ENCODE results near the gene BACH1. TPM values are rescaled to one million over a fixed set of nuclear protein-coding genes. Genes with fewer than 3 reads are reported as not detected.

The BACH1 gene
- total and polyA plus RNA-seq, 2 donors (not counting 1 experiment from before 2014, with no cell fraction given): 10.1 to 221 TPM

DNA sequence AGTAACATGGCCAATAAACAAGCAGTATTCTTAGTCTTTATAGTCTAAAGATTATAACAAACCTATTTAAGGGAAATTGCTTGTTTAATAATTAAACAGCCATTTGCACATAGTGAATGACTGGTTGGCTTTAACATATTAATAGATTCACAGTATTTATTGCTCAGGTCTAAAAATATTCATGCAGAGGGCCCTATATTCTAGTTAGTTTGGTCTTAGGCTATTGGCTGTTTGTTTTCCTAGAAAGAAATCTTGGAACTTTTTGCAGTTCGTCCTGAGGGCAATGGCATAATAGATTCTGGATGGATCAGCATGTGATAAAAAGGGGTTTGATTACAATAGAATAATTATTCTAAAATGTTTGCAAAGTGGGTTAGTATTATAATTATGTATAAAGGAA, 34.7 kb downstream of the BACH1 start:
- H3K27ac ChIP-seq (ENCODE audit: low read length in 2 of 2): no peak overlapping the region
- POLR2A ChIA-PET: no interaction called here
- no CpG with 5 or more reads among the region's 1 CpG for WGBS (ENCODE audit: insufficient coverage)
- H3K36me3 ChIP-seq (replicated peaks in 1 of 2; ENCODE audit: control extremely low read depth in 1 of 2, control insufficient read depth in 1 of 2, extremely low read depth in 1 of 2, insufficient read depth in 2 of 2, low read length in 1 of 2): peaks cover 4 to 50% of the 10 kb centered on the region in 2 experiments
- no peak for ATAC-seq (ENCODE audit: low read depth)
- no peak overlapping the region for H2AFZ ChIP-seq (ENCODE audit: insufficient read depth, low read depth, low read length, poor library complexity, severe bottlenecking)
- H3K4me3 Mint-ChIP-seq: no peak overlapping the region
- H3K4me3 ChIP-seq (ENCODE audit: control extremely low read depth in 1 of 5, extremely low read depth in 1 of 5, insufficient read depth in 1 of 5, low read depth in 2 of 5, low read length in 4 of 5): no peak overlapping the region
- peaks cover 45% of the 10 kb centered on the region for H3K79me2 ChIP-seq (ENCODE audit: control insufficient read depth, insufficient read depth, low read length)
- no peaks in the 10 kb centered on the region for H3K9me3 Mint-ChIP-seq (ENCODE audit: insufficient read depth)
- no peak overlapping the region for H3K9ac ChIP-seq (ENCODE audit: low read length)
- no peaks in the 10 kb centered on the region for H3K9me3 ChIP-seq (ENCODE audit: control extremely low read depth in 1 of 3, control insufficient read depth in 2 of 3, insufficient read depth in 1 of 3, low read length in 2 of 3)
- H3K4me1 Mint-ChIP-seq: peaks cover 7% of the 10 kb centered on the region
- TF ChIP-seq, protein P1, sequence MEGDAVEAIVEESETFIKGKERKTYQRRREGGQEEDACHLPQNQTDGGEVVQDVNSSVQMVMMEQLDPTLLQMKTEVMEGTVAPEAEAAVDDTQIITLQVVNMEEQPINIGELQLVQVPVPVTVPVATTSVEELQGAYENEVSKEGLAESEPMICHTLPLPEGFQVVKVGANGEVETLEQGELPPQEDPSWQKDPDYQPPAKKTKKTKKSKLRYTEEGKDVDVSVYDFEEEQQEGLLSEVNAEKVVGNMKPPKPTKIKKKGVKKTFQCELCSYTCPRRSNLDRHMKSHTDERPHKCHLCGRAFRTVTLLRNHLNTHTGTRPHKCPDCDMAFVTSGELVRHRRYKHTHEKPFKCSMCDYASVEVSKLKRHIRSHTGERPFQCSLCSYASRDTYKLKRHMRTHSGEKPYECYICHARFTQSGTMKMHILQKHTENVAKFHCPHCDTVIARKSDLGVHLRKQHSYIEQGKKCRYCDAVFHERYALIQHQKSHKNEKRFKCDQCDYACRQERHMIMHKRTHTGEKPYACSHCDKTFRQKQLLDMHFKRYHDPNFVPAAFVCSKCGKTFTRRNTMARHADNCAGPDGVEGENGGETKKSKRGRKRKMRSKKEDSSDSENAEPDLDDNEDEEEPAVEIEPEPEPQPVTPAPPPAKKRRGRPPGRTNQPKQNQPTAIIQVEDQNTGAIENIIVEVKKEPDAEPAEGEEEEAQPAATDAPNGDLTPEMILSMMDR (IDR thresholded peaks at IDR 0.05): no peak
- no peak for TF ChIP-seq EZH2 (IDR thresholded peaks at IDR 0.05; ENCODE audit: borderline replicate concordance, insufficient read depth, low read depth, low read length, poor library complexity, severe bottlenecking)
- peaks cover 27% of the 10 kb centered on the region for H4K20me1 ChIP-seq (ENCODE audit: control insufficient read depth, insufficient read depth, low read length, poor library complexity, severe bottlenecking)
- H3K4me2 ChIP-seq (replicated peaks; ENCODE audit: low read depth, low read length, poor library complexity, severe bottlenecking): no peak overlapping the region
- H3K27me3 Mint-ChIP-seq: no peaks in the 10 kb centered on the region
- H3K4me1 ChIP-seq (ENCODE audit: control insufficient read depth in 2 of 2, insufficient read depth in 2 of 2, low read length in 2 of 2): no peaks in the 10 kb centered on the region
- H3K27ac Mint-ChIP-seq: no peak overlapping the region
- CTCF ChIA-PET: no interaction called here
- intact Hi-C loops (cut with micrococcal nuclease): loop anchor here (5.0 kb wide), 1 partner anchor 34 kb away; no protein-coding TSS in a partner anchor
- no peaks in the 10 kb centered on the region for H3K27me3 ChIP-seq (replicated peaks in 1 of 4; ENCODE audit: control extremely low read depth in 1 of 4, control insufficient read depth in 3 of 4, insufficient read depth in 4 of 4, low read length in 3 of 4)
- DNase-seq: no peak

DNA sequence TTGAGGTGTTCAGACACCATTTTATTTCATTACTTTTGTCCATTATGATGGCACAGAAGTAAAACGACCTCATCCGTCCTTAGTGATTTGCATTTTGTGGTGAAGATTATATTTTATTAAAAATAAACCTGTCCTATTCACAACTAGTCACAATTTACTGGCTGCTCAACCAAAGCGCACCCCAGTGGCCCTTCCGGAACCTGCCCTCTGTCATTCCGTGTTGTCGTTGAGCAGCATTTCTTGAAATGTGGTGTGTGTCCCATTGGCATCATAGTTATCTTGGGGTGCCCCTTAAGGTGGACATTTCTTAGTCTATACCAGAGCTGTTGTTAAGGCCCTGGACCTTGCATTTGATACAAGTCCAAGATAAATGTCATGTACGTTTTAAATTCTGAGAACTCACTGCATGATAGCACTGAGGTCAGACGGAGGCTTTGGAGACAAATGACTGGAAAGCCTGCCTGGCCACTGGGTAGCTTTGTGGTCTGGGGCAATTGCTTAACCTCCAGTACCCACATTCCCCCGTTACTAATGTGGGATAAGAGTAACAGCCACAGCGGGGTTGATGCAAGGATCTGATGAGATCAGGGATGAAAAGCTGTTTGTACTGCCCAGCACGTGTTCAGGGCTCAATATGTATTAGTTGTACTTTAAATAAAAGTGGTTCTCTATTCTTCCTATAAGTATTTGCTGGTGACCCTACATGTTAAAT, 36.2 kb downstream of the BACH1 start:
- no peak overlapping the region for H3K4me3 Mint-ChIP-seq
- no peak overlapping the region for H3K27ac ChIP-seq (ENCODE audit: low read length in 2 of 2)
- no peak overlapping the region for H2AFZ ChIP-seq (ENCODE audit: insufficient read depth, low read depth, low read length, poor library complexity, severe bottlenecking)
- H3K4me2 ChIP-seq (replicated peaks; ENCODE audit: low read depth, low read length, poor library complexity, severe bottlenecking): no peak overlapping the region
- H3K79me2 ChIP-seq (ENCODE audit: control insufficient read depth, insufficient read depth, low read length): peaks cover 49% of the 10 kb centered on the region
- 100% methylated on average over 5 of the region's 11 CpGs for WGBS (ENCODE audit: insufficient coverage)
- H3K9ac ChIP-seq (ENCODE audit: low read length): no peak overlapping the region
- no peak overlapping the region for H3K4me3 ChIP-seq (ENCODE audit: control extremely low read depth in 1 of 5, extremely low read depth in 1 of 5, insufficient read depth in 1 of 5, low read depth in 2 of 5, low read length in 4 of 5)
- ATAC-seq (ENCODE audit: low read depth): no peak
- TF ChIP-seq, protein P1 (IDR thresholded peaks at IDR 0.05): no peak
- TF ChIP-seq EZH2 (IDR thresholded peaks at IDR 0.05; ENCODE audit: borderline replicate concordance, insufficient read depth, low read depth, low read length, poor library complexity, severe bottlenecking): no peak
- H4K20me1 ChIP-seq (ENCODE audit: control insufficient read depth, insufficient read depth, low read length, poor library complexity, severe bottlenecking): peaks cover 33% of the 10 kb centered on the region
- no peaks in the 10 kb centered on the region for H3K27me3 Mint-ChIP-seq
- intact Hi-C loops (cut with micrococcal nuclease): loop anchor here (5.0 kb wide), 1 partner anchor 32 kb away; no protein-coding TSS in a partner anchor
- no peaks in the 10 kb centered on the region for H3K4me1 ChIP-seq (ENCODE audit: control insufficient read depth in 2 of 2, insufficient read depth in 2 of 2, low read length in 2 of 2)
- H3K36me3 ChIP-seq (replicated peaks in 1 of 2; ENCODE audit: control extremely low read depth in 1 of 2, control insufficient read depth in 1 of 2, extremely low read depth in 1 of 2, insufficient read depth in 2 of 2, low read length in 1 of 2): peaks cover 4 to 44% of the 10 kb centered on the region in 2 experiments
- no peak overlapping the region for H3K27ac Mint-ChIP-seq
- H3K27me3 ChIP-seq (replicated peaks in 1 of 4; ENCODE audit: control extremely low read depth in 1 of 4, control insufficient read depth in 3 of 4, insufficient read depth in 4 of 4, low read length in 3 of 4): no peaks in the 10 kb centered on the region
- ChIA-PET POLR2A (no interaction called here), CTCF (no interaction called here)
- H3K9me3 Mint-ChIP-seq (ENCODE audit: insufficient read depth): no peaks in the 10 kb centered on the region
- no peaks in the 10 kb centered on the region for H3K9me3 ChIP-seq (ENCODE audit: control extremely low read depth in 1 of 3, control insufficient read depth in 2 of 3, insufficient read depth in 1 of 3, low read length in 2 of 3)
- DNase-seq: no peak
- peaks cover 7% of the 10 kb centered on the region for H3K4me1 Mint-ChIP-seq

Measured in B cell (primary cell).